Lower lobe of right lung (tissue), 2 donors: ENCODE results near the gene TSFM. TPM values are rescaled to one million over a fixed set of nuclear protein-coding genes. Genes with fewer than 3 reads are reported as not detected.

ENCODE experiments used
- ATAC-seq, 2 donors: fragments of 200-7000 bp; cut with Tn5 transposase; one replicate each; pipeline ENCODE4 v1.9.1; 2020 to 2022; ENCODE audit warnings: mild to moderate bottlenecking in 2 of 2, moderate library complexity in 2 of 2
- DNase-seq: peaks from one replicate; pipeline ENCODE4 v3.0.0-alpha.2; 2020
- H3K27ac ChIP-seq: fragments of 200-600 bp; one replicate; pipeline ENCODE4 v1.8.0; 2022
- H3K27me3 ChIP-seq: fragments of 200-600 bp; one replicate; pipeline ENCODE4 v1.8.0; 2022; ENCODE audit warnings: low read depth
- H3K36me3 ChIP-seq: fragments of 200-600 bp; one replicate; pipeline ENCODE4 v1.8.0; 2022; ENCODE audit warnings: mild to moderate bottlenecking
- H3K4me1 ChIP-seq: fragments of 200-600 bp; one replicate; pipeline ENCODE4 v1.8.0; 2022
- H3K4me3 ChIP-seq: fragments of 200-600 bp; one replicate; pipeline ENCODE4 v1.8.0; 2022; ENCODE audit warnings: mild to moderate bottlenecking
- H3K9me3 ChIP-seq: fragments of 200-600 bp; one replicate; pipeline ENCODE4 v1.8.0; 2022
- intact Hi-C: fragments of 100-400 bp; cut with DNase I; formaldehyde crosslinking; loops from one replicate; pipeline ENCODE4 v1.11.0; 2022
- total RNA-seq: library from RNA; stranded (reverse); fragmentation: NEBNext Ultra II Directional; extraction: Animal tissue kit (Norgen Biotek cat#: 25700); gene quantifications from one replicate; pipeline ENCODE4 v1.2.1, GENCODE V29; 2021
- TF ChIP-seq, protein P1 (sequence below): fragments of 200-600 bp; IDR thresholded peaks from one replicate; pipeline ENCODE4 v1.8.0; 2022; ENCODE audit warnings: antibody characterized with exemption, mild to moderate bottlenecking
- donor health status: DM: no; HTN: yes; CAD: no; lungs with severe emphysema.

Gene TSFM
- total RNA-seq, 1 donor from 2014 or later = 22.6 TPM

DNA sequence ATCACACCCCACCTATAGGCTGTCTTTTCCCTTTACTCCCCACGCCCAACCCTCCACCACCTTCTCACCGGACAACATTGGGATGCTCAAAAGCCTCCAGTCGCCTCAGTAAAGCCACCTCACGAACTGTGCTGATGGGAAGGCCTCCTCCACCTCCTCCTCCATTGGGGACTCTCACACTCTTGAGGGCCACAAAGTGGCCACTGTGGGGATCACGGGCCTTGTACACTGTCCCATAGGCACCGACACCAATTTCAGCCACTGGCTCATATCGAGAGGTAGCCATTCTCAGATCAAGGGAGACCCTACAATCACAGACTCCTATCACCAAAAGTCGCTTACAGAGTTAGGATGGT is 31.2 kb upstream of the TSFM start:
- ATAC-seq (no peak), DNase-seq (no peak)
- TF ChIP-seq, protein P1, sequence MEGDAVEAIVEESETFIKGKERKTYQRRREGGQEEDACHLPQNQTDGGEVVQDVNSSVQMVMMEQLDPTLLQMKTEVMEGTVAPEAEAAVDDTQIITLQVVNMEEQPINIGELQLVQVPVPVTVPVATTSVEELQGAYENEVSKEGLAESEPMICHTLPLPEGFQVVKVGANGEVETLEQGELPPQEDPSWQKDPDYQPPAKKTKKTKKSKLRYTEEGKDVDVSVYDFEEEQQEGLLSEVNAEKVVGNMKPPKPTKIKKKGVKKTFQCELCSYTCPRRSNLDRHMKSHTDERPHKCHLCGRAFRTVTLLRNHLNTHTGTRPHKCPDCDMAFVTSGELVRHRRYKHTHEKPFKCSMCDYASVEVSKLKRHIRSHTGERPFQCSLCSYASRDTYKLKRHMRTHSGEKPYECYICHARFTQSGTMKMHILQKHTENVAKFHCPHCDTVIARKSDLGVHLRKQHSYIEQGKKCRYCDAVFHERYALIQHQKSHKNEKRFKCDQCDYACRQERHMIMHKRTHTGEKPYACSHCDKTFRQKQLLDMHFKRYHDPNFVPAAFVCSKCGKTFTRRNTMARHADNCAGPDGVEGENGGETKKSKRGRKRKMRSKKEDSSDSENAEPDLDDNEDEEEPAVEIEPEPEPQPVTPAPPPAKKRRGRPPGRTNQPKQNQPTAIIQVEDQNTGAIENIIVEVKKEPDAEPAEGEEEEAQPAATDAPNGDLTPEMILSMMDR = no peak
- Histone ChIP-seq H3K9me3 (no peaks in the 10 kb centered on the region), H3K27ac (peak overlapping the region; percentile 89), H3K4me1 (peaks cover 44% of the 10 kb centered on the region), H3K36me3 (peaks cover 44% of the 10 kb centered on the region), H3K4me3 (peak overlapping the region; percentile 84), H3K27me3 (no peaks in the 10 kb centered on the region)
- intact Hi-C loops = no loop called here

DNA sequence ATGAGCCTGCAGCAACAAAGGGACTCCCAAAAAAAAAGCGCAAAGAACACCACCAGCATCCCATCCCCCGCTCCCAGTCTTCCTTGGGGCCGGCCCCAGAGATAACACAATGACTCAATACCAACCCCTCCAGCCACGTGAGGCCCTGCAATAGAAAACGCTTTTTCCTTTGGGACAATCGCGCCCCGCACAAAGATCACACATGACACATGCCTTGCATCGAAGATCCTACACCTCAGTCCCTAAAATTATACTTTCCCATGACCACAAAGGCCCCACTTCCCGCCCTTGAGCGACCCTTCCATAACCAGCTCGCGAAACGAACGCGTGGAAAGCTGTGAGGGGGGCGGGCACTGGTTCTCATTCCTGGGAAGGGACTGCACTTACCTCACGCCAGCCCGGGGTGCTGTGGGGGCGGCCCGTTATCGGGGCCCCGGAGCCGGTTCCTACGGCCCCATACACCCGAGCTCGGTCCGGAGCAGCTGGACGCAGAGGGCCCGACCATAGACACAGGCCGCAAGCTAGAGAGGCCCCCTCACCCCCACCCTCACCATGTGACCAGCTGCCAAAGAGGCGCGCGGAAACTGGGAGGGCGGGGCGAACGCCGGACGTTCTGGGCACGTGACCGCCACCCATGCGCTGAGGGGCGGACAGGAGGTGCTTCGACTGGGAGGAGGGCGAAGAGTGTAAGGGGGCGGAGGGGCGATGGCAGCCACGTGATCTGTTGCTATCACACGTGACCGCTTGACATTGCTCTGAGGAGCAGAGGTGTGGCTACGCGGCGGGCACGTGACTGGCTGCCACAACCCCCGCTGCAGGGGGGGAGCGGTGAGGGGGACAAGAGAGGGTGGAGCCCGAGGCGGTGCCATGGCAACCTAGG is 30.6 kb upstream of the TSFM start, which contains the start of gene CDK4:
Gene CDK4, minus strand, starts transcription at position 523 of the 880 bp plus-strand sequence. CDS start 593 bp downstream, outside the sequence.
- Histone ChIP-seq H3K27ac (peak within 1 kb of the TSS; percentile 89), H3K4me1 (peaks cover 50% of the 10 kb centered on the region)
- peak; percentile 99 for DNase-seq

DNA sequence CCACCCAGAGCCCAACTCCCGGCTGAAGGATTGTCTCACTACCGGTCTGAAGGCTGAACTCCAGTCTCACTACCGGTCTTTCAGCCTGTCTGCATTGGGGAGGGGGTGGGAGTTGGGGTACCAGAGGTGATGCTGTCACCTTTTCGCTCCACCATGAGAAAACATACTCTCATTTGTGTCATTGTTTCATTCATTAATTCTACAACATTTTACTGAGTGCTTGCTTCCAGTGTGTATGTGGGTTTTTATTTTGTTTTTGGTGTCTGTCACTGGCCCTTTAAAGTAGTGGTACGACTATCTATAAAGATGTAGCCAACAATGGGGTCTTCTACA is 30.0 kb upstream of the TSFM start:
- Histone ChIP-seq H3K9me3 (no peaks in the 10 kb centered on the region), H3K27me3 (no peaks in the 10 kb centered on the region), H3K27ac (peak overlapping the region; percentile 69), H3K36me3 (peaks cover 37% of the 10 kb centered on the region), H3K4me1 (peaks cover 51% of the 10 kb centered on the region), H3K4me3 (peak overlapping the region; percentile 84)
- ATAC-seq = no peak
- intact Hi-C loops = no loop called here
- no peak for DNase-seq
- TF ChIP-seq, protein P1 = no peak

More for the DNA sequence above, 30.6 kb upstream of the TSFM start, which contains the start of gene CDK4:
- Histone ChIP-seq H3K27me3 (no peaks in the 10 kb centered on the region), H3K36me3 (peaks cover 38% of the 10 kb centered on the region), H3K4me3 (peak within 1 kb of the TSS; percentile 84), H3K9me3 (no peaks in the 10 kb centered on the region)
- intact Hi-C loops = no loop called here
- TF ChIP-seq, protein P1 = no peak
- ATAC-seq = peak; percentile 90 to 93

DNA sequence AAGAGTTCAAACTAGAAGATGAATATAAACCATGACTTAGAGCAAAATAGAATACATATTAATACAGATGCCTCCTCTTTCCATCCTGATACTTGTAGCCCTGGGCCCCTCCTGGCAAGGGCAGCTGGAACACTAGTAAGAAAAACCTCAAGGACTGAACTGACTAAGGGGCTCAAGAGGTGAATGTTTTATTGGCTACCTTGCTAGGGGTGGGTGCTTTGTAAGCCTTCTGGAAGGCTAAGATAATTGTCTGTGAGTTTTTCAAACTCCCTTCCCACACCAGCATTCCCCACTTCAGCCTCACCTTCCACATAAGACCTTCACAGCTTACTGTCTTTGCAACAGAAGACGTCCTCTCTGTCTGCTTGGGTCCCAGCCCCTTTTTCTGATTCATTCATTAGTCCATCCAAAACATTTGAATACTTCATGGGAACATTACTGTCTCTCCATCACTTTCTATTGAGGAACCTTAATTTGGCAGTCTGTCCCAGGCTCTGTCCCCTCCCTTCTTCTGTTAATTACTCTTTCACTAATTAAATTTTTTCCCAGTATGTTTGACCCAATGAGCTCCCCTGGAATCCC is 28.7 kb upstream of the TSFM start:
- peak overlapping the region; percentile 25 for H3K27ac ChIP-seq
- TF ChIP-seq, protein P1 = no peak
- H3K4me3 ChIP-seq = no peak overlapping the region

DNA sequence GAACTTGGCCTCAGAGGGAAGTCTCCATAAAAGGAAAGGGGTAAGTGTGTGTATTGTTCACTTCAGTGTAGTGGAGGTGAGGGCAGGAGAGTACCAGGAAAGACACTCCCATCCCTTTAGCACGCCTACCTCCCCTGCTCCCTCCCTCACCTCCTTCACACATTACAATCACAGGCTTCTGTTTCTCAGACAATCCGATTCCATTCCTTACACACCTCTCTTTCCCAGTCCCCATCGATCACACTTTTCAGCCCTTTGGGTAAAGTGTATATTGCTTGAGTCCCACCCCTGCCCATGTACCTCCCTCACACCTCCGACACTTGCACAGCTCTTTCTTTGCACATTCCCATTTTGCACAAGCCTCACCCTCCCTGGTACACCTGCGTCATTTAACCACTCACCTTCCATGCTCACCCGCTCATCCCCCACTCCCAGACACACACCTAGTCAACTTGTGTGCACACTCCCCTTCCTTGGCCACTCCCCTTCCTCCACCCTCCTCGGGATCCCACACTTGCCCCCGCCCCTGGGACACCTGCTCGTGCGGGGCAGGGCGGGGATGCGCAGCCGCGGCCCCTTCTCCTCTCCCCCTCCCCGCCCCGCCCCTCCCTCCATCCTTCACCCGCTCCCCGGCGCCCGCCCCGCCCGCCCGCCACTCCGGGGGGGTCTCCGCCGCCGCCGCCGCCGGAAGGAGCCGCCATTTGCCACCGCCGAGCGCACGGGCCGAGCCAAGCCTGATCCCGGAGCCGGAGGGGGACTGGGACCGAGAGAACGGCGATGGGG is 28.0 kb upstream of the TSFM start, which contains the start of gene MARCHF9:
Gene MARCHF9, plus strand, starts transcription at position 693 of the 783 bp plus-strand sequence. CDS start 426 bp downstream, outside the sequence.
- no peaks in the 10 kb centered on the region for H3K27me3 ChIP-seq
- TF ChIP-seq, protein P1 = no peak
- DNase-seq = peak; percentile 86
- ATAC-seq = peak; percentile 59 to 69
- peak within 1 kb of the TSS; percentile 78 for H3K27ac ChIP-seq
- H3K4me1 ChIP-seq = peaks cover 51% of the 10 kb centered on the region
- peak within 1 kb of the TSS; percentile 64 for H3K4me3 ChIP-seq
- H3K9me3 ChIP-seq = no peaks in the 10 kb centered on the region
- peaks cover 34% of the 10 kb centered on the region for H3K36me3 ChIP-seq
- intact Hi-C loops = no loop called here

More for the DNA sequence above, 28.7 kb upstream of the TSFM start:
- intact Hi-C loops = no loop called here
- H3K4me1 ChIP-seq = peaks cover 51% of the 10 kb centered on the region
- no peaks in the 10 kb centered on the region for H3K9me3 ChIP-seq
- no peaks in the 10 kb centered on the region for H3K27me3 ChIP-seq
- no peak for ATAC-seq
- DNase-seq = no peak
- H3K36me3 ChIP-seq = peaks cover 37% of the 10 kb centered on the region
